ENCODE data around the gene OR12D3. TPM values are rescaled to one million over a fixed set of nuclear protein-coding genes. Genes with fewer than 3 reads are reported as not detected.

Gene OR12D3
- total and polyA plus RNA-seq, 9 donors, result not detected

DNA sequence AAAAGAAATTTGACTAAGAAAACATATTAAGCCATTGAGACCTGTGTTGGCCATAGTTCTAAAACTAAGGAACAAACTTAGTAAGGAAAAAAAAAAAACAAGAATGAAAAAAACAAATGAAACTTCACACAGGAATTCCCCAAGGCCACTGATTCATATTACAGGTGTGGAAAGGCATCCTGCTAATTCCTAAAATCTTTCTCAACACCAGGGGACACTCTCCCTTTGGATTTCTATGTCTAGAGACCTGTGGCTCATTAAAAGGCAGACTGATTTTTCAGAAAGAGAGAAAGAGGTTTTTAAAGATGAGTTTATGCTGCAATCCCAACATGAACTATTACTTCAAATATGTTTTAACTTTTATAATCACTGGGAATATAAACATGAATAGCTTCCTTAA lies 39.5 kb upstream of the OR12D3 start, which contains the start of gene OR12D1:
TSS of gene OR12D1 (plus strand) at position 341 of the 400 bp plus-strand sequence.
- intact Hi-C loops (cut with DNase I), result no loop called here
- no peak within 1 kb of the TSS for H3K4me3 ChIP-seq
- H3K36me3 ChIP-seq, result no peaks in the 10 kb centered on the region
- H3K4me1 ChIP-seq (ENCODE audit: insufficient read depth), result no peaks in the 10 kb centered on the region
- H3K27ac ChIP-seq, result no peak within 1 kb of the TSS
- TF ChIP-seq EP300 (IDR thresholded peaks at IDR 0.05), result no peak
- TF ChIP-seq, protein P1, sequence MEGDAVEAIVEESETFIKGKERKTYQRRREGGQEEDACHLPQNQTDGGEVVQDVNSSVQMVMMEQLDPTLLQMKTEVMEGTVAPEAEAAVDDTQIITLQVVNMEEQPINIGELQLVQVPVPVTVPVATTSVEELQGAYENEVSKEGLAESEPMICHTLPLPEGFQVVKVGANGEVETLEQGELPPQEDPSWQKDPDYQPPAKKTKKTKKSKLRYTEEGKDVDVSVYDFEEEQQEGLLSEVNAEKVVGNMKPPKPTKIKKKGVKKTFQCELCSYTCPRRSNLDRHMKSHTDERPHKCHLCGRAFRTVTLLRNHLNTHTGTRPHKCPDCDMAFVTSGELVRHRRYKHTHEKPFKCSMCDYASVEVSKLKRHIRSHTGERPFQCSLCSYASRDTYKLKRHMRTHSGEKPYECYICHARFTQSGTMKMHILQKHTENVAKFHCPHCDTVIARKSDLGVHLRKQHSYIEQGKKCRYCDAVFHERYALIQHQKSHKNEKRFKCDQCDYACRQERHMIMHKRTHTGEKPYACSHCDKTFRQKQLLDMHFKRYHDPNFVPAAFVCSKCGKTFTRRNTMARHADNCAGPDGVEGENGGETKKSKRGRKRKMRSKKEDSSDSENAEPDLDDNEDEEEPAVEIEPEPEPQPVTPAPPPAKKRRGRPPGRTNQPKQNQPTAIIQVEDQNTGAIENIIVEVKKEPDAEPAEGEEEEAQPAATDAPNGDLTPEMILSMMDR (IDR thresholded peaks at IDR 0.05), result no peak
- H3K9me3 ChIP-seq, result no peaks in the 10 kb centered on the region
- H3K27me3 ChIP-seq, result no peaks in the 10 kb centered on the region
- no peak for DNase-seq

- Histone ChIP-seq H3K4me3 (no peak overlapping the region), H3K27me3 (no peaks in the 10 kb centered on the region), H3K9me3 (no peaks in the 10 kb centered on the region), H3K36me3 (no peaks in the 10 kb centered on the region), H3K27ac (no peak overlapping the region), H3K4me1 (ENCODE audit: insufficient read depth) (no peaks in the 10 kb centered on the region)
- WGBS, 3 donors, result 33 to 84% (median 77%) methylated on average over 1 of the region's 1 CpG
- intact Hi-C loops (cut with DNase I), result no loop called here
- no peak for DNase-seq
- no peak for TF ChIP-seq EP300 (IDR thresholded peaks at IDR 0.05)
- TF ChIP-seq, protein P1 (IDR thresholded peaks at IDR 0.05), result no peak
- no peak for TF ChIP-seq POLR2A (IDR thresholded peaks at IDR 0.05)
Measured at GRCh38 chr6:29403801-29404200, 28.7 kb upstream of the OR12D3 start.

DNA sequence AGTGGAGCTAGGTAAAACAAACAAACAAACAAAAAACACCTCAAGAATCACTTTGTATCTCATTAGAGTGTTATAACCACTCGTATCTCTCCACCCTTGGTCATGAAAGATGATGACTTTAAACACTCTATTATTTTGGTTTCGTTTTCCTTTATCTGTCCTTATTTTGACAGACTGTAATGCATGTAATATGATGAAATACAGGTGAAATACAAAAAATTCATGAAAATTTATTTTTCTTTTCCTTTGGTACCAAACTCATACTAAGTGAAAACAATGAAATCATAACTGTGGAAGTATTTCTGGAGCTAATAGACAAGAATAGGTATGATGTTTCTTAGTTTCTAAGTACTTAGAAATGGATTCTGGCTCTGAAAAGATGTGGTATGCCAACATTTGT lies 24.4 kb upstream of the OR12D3 start:
- Histone ChIP-seq H3K27me3 (no peaks in the 10 kb centered on the region), H3K27ac (no peak overlapping the region), H3K9me3 (no peaks in the 10 kb centered on the region), H3K4me1 (ENCODE audit: insufficient read depth) (no peaks in the 10 kb centered on the region), H3K36me3 (no peaks in the 10 kb centered on the region), H3K4me3 (no peak overlapping the region)
- WGBS, 3 donors, result 63 to 76% (median 72%) methylated on average over 2 of the region's 2 CpGs
- intact Hi-C loops (cut with DNase I), result no loop called here
- TF ChIP-seq POLR2A (IDR thresholded peaks at IDR 0.05), result no peak
- no peak for TF ChIP-seq EP300 (IDR thresholded peaks at IDR 0.05)
- TF ChIP-seq, protein P1 (IDR thresholded peaks at IDR 0.05), result no peak
- DNase-seq, result no peak

DNA sequence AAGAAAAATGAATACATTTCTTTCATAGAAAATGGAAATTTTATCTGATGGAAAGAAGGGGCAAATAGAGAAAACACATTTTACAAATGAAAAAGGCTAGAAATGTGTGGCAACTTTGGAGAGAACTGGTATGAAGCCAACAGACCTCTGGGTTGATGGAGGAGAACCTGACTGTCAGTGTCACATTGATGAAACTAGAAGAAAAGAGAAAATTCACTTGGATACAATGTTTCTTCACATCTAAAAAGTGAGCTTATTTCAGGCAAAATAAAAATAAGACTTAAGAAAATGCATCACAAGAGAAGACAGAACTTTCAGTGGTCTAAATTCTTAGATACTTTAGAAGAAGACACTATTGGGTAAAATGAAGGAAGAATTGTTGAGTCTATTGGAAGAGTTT lies 20.2 kb upstream of the OR12D3 start, which contains the start of gene OR12D2:
TSS of gene OR12D2 (plus strand) at position 301 of the 400 bp plus-strand sequence. CDS start 1,069 bp downstream, outside the sequence.
- intact Hi-C loops (cut with DNase I), result loop anchor here in 1 of 4 donors (2.0 kb wide), 1 partner anchor 61 kb away; the partner anchor contains the start of genes OR11A1 and OR2H1
- Histone ChIP-seq H3K27me3 (no peaks in the 10 kb centered on the region), H3K4me3 (no peak within 1 kb of the TSS), H3K9me3 (no peaks in the 10 kb centered on the region), H3K27ac (no peak within 1 kb of the TSS), H3K36me3 (no peaks in the 10 kb centered on the region), H3K4me1 (ENCODE audit: insufficient read depth) (no peaks in the 10 kb centered on the region)
- TF ChIP-seq, protein P1 (IDR thresholded peaks at IDR 0.05), result no peak
- TF ChIP-seq EP300 (IDR thresholded peaks at IDR 0.05) (no peak), POLR2A (IDR thresholded peaks at IDR 0.05) (no peak)
- no peak for DNase-seq
